ENCODE results near the gene BIRC2.

DNA sequence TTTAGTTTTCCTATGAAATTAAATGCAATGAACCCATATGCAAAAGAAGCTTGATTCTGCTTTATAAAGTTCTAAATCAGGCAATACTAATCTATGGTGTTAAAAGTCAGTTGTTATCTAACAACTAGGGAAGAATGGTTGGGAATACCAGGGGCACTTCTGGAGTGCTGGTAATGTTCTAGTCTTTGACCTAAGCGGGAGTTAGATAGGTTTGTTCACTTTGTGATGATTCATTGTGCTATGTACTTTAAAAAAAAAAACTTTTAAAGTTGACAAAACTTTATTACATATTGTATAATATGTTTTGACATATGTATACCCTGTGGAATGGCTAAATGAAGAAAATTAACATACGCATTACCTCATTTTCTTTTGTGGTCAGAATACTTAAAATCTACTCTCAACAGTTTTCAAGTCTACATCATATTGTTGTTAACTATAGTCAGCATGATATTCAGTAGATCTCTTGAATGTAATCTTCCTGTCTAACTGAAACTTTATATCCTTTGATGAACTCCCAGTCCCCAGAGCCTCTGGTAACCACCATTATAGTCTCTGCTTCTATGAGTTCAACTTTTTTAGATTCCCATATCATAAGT, 39.2 kb downstream of the BIRC2 start:
- TF ChIP-seq POLR2A (IDR thresholded peaks at IDR 0.05) (no peak), CTCF (IDR thresholded peaks at IDR 0.05) (no peak)
